ENCODE results near the gene RPS16.

GRCh38 chr19:39409208-39410016 is 26.3 kb downstream of the RPS16 start:
- TF ChIP-seq FOXM1 (CRISPR knock-in tag; IDR thresholded peaks at IDR 0.05) (no peak), SIX4 (CRISPR knock-in tag; IDR thresholded peaks at IDR 0.05) (no peak), RBM22 (optimal IDR thresholded peaks at IDR 0.05; ENCODE audit: low read length) (peak; percentile 72), SRSF4 (IDR thresholded peaks at IDR 0.05; ENCODE audit: low read depth, low read length, poor library complexity, severe bottlenecking) (no peak), NR2C2 (CRISPR knock-in tag; IDR thresholded peaks at IDR 0.05; ENCODE audit: borderline replicate concordance) (0 out of 2 replicates have a peak, but pooled peaks have one; percentile 22), E2F5 (CRISPR knock-in tag; conservative IDR thresholded peaks at IDR 0.05) (no peak), GTF2F1 (IDR thresholded peaks at IDR 0.05; ENCODE audit: low read length) (no peak)

Data from HepG2 (cell line).